ENCODE data around the gene GSE1.
"Not testable (repeated sequence)": the region's sequence is repeated elsewhere in the genome, so short reads cannot be mapped to it uniquely, and the experiment has no call there.

Gene GSE1

DNA sequence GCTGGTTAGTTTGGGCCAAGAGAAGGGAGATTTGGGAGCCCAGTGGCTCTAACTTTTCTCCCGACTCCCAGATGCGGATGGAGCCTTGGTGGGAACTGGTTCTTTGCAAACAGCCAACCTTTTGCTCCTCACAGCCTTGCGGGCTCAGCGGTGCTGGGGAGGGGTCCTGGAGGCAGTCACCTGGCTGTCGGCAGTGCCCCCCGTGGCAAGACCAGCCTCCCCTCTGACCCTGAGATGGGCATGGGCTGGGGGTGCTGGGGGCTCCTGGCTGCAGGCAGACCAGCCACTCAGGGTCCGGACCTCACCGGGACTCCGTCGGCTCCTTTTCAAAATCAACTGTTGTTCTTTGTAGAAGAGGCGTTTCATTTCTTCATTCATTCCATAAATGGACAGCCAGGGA is 21.7 kb upstream of the GSE1 start:
- no peak for DNase-seq (ENCODE audit: low spot score)

- not testable (repeated sequence) for DNase-seq (ENCODE audit: low spot score)
These were observed 20.8 kb upstream of the GSE1 start for GRCh38 chr16:85592277-85592676.

- no peak for DNase-seq (ENCODE audit: low spot score)
These were observed 20.2 kb upstream of the GSE1 start for GRCh38 chr16:85592700-85593493.

GRCh38 chr16:85593494-85594221 is 19.5 kb upstream of the GSE1 start:
- DNase-seq (ENCODE audit: low spot score): no peak

- DNase-seq (ENCODE audit: low spot score): no peak
These were observed 18.7 kb upstream of the GSE1 start for GRCh38 chr16:85594273-85594977.

- DNase-seq (ENCODE audit: low spot score): no peak
These were observed 18.0 kb upstream of the GSE1 start for GRCh38 chr16:85594978-85595661.

GRCh38 chr16:85595812-85596502 is 17.2 kb upstream of the GSE1 start:
- DNase-seq (ENCODE audit: low spot score): no peak

- DNase-seq (ENCODE audit: low spot score): no peak
These were observed 15.0 kb upstream of the GSE1 start for GRCh38 chr16:85598141-85598540.

DNA sequence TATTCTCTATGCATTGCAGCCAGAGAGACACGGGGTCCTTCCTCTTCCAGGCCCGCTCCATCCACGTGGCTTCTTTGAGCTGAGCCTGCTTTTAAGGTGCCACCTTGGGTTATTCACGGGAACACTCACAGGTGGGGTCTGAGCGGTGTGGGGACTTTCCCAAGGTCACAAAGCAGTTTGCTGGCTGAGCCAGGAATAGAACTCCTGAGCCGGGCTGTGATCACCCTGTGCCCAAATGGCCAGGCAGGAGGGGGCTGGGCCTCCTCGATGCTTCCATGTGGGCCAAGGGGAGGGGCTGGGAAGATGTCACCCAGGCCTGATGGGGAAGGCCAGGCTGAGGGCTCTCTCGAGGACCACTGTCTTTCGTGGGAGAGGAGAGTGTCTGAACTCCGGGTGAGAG is 13.0 kb upstream of the GSE1 start:
- DNase-seq (ENCODE audit: low spot score): no peak

GRCh38 chr16:85600530-85601271 is 12.4 kb upstream of the GSE1 start:
- DNase-seq (ENCODE audit: low spot score): no peak

DNA sequence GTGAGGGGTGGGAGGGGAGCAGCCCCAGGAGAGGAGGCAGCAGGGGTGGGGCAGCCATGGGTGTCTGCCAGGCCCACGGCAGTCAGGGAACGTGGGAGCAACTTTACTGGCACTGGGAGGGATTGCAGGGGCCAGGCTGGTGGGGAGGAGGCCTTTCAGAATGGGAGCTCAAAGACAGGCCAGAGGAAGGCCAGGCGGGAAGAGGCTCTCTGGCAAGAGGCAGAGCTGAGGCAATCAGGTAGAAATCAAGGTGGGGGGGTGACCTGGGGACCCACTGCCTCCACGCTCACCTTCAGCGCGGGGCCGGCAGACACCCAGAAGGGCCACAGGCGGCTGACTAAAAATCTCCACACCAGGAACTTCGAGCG is 11.9 kb upstream of the GSE1 start:
- no peak for DNase-seq (ENCODE audit: low spot score)

GRCh38 chr16:85601730-85602401 is 11.3 kb upstream of the GSE1 start:
- peak; percentile 58 for DNase-seq (ENCODE audit: low spot score)

- no peak for DNase-seq (ENCODE audit: low spot score)
These were observed 10.5 kb upstream of the GSE1 start for GRCh38 chr16:85602402-85603202.

DNA sequence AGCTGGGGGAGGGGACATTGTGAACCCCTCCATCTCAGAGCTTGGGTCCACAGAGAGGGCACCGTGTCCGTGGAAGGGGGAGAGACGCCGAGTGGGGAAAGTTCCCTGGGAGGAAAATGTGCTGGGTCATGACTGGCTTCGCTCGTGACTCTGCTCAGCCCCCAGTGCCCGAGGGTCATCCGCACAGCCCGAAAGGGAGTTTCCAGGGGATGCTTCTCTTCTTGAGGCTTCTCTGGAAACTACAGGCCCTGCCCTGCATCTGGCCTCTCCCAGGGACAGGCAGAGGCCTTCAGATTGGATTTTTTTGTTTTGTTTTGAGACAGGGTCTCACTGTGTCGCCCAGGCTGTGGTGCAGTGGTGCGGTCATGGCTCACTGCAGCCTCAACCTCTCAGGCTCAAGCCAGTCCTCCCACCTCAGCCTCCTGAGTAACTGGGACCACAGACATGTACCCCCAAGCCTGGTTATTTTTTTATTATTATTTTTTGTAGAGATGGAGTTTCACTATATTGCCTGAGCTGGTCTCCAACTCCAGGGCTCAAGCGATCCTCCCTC is 9.8 kb upstream of the GSE1 start:
- DNase-seq (ENCODE audit: low spot score): no peak

DNA sequence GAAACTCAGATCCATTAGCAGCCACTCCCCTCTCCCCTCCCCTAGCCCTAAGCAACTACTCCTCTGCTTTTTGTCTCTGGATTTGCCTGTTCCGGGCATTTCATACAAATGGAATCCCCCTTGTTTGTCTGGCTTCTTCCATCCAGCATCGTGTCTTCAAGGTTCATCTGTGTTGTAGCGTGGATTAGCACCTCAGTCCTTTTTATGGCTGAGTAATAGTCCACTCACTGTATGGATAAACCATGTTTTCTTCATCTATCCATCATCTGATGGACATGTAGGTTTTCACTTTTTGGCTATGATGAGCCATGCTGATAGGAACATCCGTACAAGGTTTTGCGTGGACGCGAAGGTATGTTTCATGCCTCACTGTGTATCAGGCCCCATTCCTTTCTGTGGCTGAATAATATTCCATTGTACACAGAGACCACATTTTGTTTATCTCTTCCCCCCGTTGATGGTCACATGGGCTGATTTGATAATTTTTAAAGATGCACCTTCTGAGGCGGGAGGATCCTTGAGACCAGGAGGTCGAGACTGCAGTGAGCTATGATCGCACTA is 8.9 kb upstream of the GSE1 start:
- no peak for DNase-seq (ENCODE audit: low spot score)

- DNase-seq (ENCODE audit: low spot score): no peak
These were observed 7.8 kb upstream of the GSE1 start for GRCh38 chr16:85605051-85605911.

DNA sequence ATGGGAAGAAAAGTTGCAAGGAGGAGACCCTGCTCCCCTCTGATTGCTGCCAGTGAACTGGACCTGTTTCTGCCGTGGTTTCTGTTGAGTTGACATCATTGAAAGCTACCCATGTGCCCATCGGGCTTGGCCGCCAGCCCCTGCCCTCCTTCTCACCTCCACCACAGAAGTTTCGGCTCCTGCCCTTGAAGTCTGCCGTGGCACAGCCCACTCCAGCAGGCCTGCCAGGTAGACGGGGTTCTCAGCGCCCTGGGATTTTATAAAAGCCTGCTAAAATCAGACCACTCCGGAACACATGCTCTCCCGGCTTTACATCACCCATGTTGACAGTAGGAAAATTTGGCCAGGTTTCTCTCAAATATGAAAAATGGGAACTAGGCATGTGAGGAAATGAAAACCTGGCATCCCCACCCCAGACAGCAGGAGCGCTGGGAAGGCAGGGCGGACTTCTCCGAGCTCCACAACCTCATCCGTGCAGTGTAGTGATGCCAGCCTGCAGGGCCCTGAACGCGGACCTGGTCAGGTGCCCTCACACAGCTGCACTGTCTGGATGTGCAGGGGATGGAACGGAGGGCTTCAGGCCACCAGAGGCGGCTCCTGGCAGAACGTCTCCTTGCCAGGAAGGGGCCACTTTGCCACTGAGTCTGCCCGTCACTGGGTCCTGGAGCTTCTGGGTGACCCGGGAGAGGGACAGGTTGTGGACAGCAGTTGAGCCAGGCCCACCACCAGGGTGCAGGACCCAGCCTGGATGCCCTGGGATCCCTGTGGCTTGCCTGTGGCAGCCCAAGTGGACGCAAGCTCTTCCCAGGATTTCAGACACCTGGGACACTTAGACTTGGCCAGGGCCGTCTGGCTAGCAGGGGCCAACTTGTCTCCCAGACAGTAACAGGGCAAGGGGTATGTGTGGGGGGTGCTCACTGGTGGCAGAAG is 6.9 kb upstream of the GSE1 start:
- no peak for DNase-seq (ENCODE audit: low spot score)
